ENCODE data around the gene DNASE1L1.

The DNASE1L1 gene

DNA sequence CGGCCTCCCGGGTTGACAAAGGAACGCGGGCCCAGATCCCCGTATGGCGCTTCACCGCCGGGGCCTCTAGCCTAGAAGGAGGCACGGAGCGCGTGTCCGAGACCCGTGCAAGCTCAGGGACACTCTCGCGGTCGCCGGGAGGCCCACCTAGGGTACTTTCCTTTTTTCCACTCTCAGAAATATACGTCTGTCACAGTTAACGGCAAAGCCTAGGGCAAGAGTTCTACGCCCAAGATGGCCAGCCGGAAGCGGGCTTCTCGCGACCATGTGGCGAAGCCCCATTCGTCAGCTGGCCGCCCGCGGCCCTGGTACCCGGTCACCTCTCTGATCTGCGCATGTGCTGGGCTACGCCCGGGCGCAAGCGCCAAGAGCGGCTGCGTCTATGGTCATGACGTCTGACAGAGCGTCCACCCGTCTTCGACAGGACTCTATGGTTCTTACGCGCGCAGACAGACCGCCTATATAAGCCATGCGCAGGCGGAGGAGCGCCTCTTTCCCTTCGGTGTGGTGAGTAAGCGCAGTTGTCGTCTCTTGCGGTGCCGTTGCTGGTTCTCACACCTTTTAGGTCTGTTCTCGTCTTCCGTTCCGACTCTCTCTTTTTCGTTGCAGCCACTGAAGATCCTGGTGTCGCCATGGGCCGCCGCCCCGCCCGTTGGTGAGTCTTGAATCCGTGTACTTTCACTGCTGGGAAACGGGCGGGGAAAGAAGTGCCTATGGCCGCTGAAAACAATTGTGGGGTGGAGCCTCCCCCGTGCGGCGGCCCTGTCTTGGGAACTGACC, 11.0 kb downstream of the DNASE1L1 start, which contains the start of gene RPL10:
Gene RPL10, plus strand, starts transcription at position 490 of the 780 bp plus-strand sequence. Its CDS starts 143 bp downstream, at position 633.
- ChIA-PET POLR2A (interaction anchor here (0.7 to 6.5 kb wide), 14 partner anchors 9 to 135 kb away, joined by 3 to 57 read pairs (median 6); partner anchors contain the start of genes DNASE1L1, EMD, FLNA and SLC10A3), CTCF (interaction anchor here (0.5 to 1.9 kb wide), 12 partner anchors 10 to 134 kb away, joined by 3 to 8 read pairs (median 4); no protein-coding TSS in a partner anchor)
- H3K9me3 ChIP-seq (ENCODE audit: control insufficient read depth, insufficient read depth, low read depth, low read length), result no peaks in the 10 kb centered on the region
- H3K4me1 ChIP-seq (ENCODE audit: control insufficient read depth, insufficient read depth, low read length), result no peaks in the 10 kb centered on the region
- H3K36me3 ChIP-seq (ENCODE audit: control insufficient read depth in 2 of 2, insufficient read depth in 1 of 2, low read length in 2 of 2), result peaks cover 0 to 39% of the 10 kb centered on the region in 2 experiments; a peak in 1 of 3 replicates
- H3K27ac ChIP-seq (ENCODE audit: extremely low read depth, low read depth, low read length), result peak within 1 kb of the TSS; percentile 84
- H3K4me3 ChIP-seq (ENCODE audit: low read depth, low read length), result peak within 1 kb of the TSS; percentile 66
- TF ChIP-seq, protein P1, sequence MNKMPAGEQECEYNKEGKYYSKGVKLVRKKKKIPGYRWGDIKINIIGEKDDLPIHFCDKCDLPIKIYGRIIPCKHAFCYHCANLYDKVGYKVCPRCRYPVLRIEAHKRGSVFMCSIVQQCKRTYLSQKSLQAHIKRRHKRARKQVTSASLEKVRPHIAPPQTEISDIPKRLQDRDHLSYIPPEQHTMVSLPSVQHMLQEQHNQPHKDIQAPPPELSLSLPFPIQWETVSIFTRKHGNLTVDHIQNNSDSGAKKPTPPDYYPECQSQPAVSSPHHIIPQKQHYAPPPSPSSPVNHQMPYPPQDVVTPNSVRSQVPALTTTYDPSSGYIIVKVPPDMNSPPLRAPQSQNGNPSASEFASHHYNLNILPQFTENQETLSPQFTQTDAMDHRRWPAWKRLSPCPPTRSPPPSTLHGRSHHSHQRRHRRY (tag by site-specific recombination; IDR thresholded peaks at IDR 0.05), result 0 out of 2 replicates have a peak, but pooled peaks have one; percentile 58
- TF ChIP-seq SETDB1 (IDR thresholded peaks at IDR 0.05; ENCODE audit: insufficient read length, low read length), result no peak
- TF ChIP-seq, protein P2, sequence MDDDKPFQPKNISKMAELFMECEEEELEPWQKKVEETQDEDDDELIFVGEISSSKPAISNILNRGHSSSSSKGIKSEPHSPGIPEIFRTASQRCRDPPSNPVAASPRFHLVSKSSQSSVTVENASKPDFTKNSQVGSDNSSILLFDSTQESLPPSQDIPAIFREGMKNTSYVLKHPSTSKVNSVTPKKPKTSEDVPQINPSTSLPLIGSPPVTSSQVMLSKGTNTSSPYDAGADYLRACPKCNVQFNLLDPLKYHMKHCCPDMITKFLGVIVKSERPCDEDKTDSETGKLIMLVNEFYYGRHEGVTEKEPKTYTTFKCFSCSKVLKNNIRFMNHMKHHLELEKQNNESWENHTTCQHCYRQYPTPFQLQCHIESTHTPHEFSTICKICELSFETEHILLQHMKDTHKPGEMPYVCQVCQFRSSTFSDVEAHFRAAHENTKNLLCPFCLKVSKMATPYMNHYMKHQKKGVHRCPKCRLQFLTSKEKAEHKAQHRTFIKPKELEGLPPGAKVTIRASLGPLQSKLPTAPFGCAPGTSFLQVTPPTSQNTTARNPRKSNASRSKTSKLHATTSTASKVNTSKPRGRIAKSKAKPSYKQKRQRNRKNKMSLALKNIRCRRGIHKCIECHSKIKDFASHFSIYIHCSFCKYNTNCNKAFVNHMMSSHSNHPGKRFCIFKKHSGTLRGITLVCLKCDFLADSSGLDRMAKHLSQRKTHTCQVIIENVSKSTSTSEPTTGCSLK (tag by site-specific recombination; IDR thresholded peaks at IDR 0.05), result no peak
- peak; percentile 82; the same call in 1 of the 2 replicates for TF ChIP-seq REPIN1 (tag by site-specific recombination; IDR thresholded peaks at IDR 0.05; ENCODE audit: low read depth)
- no peak for TF ChIP-seq HOXA7 (CRISPR knock-in tag; IDR thresholded peaks at IDR 0.05; ENCODE audit: borderline replicate concordance)
- TF ChIP-seq, protein P3, sequence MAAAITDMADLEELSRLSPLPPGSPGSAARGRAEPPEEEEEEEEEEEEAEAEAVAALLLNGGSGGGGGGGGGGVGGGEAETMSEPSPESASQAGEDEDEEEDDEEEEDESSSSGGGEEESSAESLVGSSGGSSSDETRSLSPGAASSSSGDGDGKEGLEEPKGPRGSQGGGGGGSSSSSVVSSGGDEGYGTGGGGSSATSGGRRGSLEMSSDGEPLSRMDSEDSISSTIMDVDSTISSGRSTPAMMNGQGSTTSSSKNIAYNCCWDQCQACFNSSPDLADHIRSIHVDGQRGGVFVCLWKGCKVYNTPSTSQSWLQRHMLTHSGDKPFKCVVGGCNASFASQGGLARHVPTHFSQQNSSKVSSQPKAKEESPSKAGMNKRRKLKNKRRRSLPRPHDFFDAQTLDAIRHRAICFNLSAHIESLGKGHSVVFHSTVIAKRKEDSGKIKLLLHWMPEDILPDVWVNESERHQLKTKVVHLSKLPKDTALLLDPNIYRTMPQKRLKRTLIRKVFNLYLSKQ (tag by site-specific recombination; IDR thresholded peaks at IDR 0.05; ENCODE audit: borderline replicate concordance), result no peak
- no peak for TF ChIP-seq ZNF560 (tag by site-specific recombination; IDR thresholded peaks at IDR 0.05; ENCODE audit: borderline replicate concordance)
- peak; percentile 6; the same call in 1 of the 2 replicates for TF ChIP-seq KLF7 (tag by site-specific recombination; IDR thresholded peaks at IDR 0.05; ENCODE audit: borderline replicate concordance)
- TF ChIP-seq ZNF621 (tag by site-specific recombination; IDR thresholded peaks at IDR 0.05), result no peak
- TF ChIP-seq, protein P4, sequence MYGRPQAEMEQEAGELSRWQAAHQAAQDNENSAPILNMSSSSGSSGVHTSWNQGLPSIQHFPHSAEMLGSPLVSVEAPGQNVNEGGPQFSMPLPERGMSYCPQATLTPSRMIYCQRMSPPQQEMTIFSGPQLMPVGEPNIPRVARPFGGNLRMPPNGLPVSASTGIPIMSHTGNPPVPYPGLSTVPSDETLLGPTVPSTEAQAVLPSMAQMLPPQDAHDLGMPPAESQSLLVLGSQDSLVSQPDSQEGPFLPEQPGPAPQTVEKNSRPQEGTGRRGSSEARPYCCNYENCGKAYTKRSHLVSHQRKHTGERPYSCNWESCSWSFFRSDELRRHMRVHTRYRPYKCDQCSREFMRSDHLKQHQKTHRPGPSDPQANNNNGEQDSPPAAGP (tag by site-specific recombination; IDR thresholded peaks at IDR 0.05), result peak; percentile 71; the same call in 1 of the 2 replicates
- TF ChIP-seq ZNF239 (tag by site-specific recombination; IDR thresholded peaks at IDR 0.05), result no peak
- TF ChIP-seq, protein P5, sequence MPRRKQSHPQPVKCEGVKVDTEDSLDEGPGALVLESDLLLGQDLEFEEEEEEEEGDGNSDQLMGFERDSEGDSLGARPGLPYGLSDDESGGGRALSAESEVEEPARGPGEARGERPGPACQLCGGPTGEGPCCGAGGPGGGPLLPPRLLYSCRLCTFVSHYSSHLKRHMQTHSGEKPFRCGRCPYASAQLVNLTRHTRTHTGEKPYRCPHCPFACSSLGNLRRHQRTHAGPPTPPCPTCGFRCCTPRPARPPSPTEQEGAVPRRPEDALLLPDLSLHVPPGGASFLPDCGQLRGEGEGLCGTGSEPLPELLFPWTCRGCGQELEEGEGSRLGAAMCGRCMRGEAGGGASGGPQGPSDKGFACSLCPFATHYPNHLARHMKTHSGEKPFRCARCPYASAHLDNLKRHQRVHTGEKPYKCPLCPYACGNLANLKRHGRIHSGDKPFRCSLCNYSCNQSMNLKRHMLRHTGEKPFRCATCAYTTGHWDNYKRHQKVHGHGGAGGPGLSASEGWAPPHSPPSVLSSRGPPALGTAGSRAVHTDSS (tag by site-specific recombination; IDR thresholded peaks at IDR 0.05), result peak; percentile 9; the same call in 1 of the 2 replicates
- no peak for TF ChIP-seq ZNF670 (tag by site-specific recombination; IDR thresholded peaks at IDR 0.05; ENCODE audit: low read depth)
- TF ChIP-seq ZFHX2 (tag by site-specific recombination; conservative IDR thresholded peaks at IDR 0.05), result peak; percentile 63
- TF ChIP-seq ZNF677 (tag by site-specific recombination; IDR thresholded peaks at IDR 0.05), result no peak
- TF ChIP-seq, protein P6, sequence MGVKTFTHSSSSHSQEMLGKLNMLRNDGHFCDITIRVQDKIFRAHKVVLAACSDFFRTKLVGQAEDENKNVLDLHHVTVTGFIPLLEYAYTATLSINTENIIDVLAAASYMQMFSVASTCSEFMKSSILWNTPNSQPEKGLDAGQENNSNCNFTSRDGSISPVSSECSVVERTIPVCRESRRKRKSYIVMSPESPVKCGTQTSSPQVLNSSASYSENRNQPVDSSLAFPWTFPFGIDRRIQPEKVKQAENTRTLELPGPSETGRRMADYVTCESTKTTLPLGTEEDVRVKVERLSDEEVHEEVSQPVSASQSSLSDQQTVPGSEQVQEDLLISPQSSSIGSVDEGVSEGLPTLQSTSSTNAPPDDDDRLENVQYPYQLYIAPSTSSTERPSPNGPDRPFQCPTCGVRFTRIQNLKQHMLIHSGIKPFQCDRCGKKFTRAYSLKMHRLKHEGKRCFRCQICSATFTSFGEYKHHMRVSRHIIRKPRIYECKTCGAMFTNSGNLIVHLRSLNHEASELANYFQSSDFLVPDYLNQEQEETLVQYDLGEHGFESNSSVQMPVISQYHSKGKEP (tag by site-specific recombination; IDR thresholded peaks at IDR 0.05), result no peak
- peak; percentile 16; the same call in 1 of the 2 replicates for TF ChIP-seq KLF1 (tag by site-specific recombination; IDR thresholded peaks at IDR 0.05)
- TF ChIP-seq ZNF664 (tag by site-specific recombination; IDR thresholded peaks at IDR 0.05), result no peak
- TF ChIP-seq, protein P7, sequence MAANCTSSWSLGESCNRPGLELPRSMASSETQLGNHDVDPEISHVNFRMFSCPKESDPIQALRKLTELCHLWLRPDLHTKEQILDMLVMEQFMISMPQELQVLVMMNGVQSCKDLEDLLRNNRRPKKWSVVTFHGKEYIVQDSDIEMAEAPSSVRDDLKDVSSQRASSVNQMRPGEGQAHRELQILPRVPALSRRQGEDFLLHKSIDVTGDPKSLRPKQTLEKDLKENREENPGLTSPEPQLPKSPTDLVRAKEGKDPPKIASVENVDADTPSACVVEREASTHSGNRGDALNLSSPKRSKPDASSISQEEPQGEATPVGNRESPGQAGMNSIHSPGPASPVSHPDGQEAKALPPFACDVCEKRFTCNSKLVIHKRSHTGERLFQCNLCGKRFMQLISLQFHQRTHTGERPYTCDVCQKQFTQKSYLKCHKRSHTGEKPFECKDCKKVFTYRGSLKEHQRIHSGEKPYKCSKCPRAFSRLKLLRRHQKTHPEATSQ (tag by site-specific recombination; IDR thresholded peaks at IDR 0.05), result peak; percentile 73; the same call in 1 of the 2 replicates
- peak; percentile 29; the same call in 1 of the 2 replicates for TF ChIP-seq KLF9 (tag by site-specific recombination; IDR thresholded peaks at IDR 0.05; ENCODE audit: low read depth)
- TF ChIP-seq ZNF391 (tag by site-specific recombination; IDR thresholded peaks at IDR 0.05; ENCODE audit: borderline replicate concordance, low read depth), result peak; percentile 90
- TF ChIP-seq ZNF707 (tag by site-specific recombination; IDR thresholded peaks at IDR 0.05), result no peak
- TF ChIP-seq, protein P8, sequence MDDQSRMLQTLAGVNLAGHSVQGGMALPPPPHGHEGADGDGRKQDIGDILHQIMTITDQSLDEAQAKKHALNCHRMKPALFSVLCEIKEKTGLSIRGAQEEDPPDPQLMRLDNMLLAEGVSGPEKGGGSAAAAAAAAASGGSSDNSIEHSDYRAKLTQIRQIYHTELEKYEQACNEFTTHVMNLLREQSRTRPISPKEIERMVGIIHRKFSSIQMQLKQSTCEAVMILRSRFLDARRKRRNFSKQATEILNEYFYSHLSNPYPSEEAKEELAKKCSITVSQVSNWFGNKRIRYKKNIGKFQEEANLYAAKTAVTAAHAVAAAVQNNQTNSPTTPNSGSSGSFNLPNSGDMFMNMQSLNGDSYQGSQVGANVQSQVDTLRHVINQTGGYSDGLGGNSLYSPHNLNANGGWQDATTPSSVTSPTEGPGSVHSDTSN (CRISPR knock-in tag; IDR thresholded peaks at IDR 0.05), result no peak
- no peak; the same call in 1 of the 2 replicates for TF ChIP-seq ZNF600 (tag by site-specific recombination; IDR thresholded peaks at IDR 0.05)

All from HEK293 (cell line).